PC-3 (cell line): ENCODE data around the gene KIF18B. TPM values are rescaled to one million over a fixed set of nuclear protein-coding genes. Genes with fewer than 3 reads are reported as not detected.

ENCODE experiments used
- ATAC-seq: fragments of 200-7000 bp; cut with Tn5 transposase; 2 replicates; pipeline ENCODE4 v1.9.1; 2020; ENCODE audit warnings: mild to moderate bottlenecking, moderate library complexity
- BruUV-seq: library from RNA; stranded (reverse); fragments of 400-500 nt; replicated peaks from 2 replicates; lab custom pipeline; 2021; lab: Mats Ljungman, UMichigan
- CTCF ChIA-PET: fragments of 300-600 bp; sonication (Branson Sonifier 250); formaldehyde crosslinking; loops from one replicate; lab custom pipeline; 2022; ENCODE audit warnings: antibody characterized with exemption; lab: Charles Lee
- POLR2A ChIA-PET: fragments of 300-600 bp; sonication (Branson Sonifier 250); formaldehyde crosslinking; loops from one replicate; lab custom pipeline; 2022; ENCODE audit warnings: antibody characterized with exemption; ENCODE audit not compliant: unreplicated experiment; lab: Charles Lee
- DNase-seq: peaks from one replicate; pipeline ENCODE4 v3.0.0-alpha.2; 2015
- H2AFZ ChIP-seq: fragments of 300-600 bp; sonication (generic); 2 replicates; pipeline ENCODE4 v1.6.0; 2016; ENCODE audit warnings: antibody characterized with exemption, low read length
- H3F3A ChIP-seq: fragments of 300-600 bp; sonication (generic); one replicate; pipeline ENCODE4 v1.6.0; 2017; ENCODE audit warnings: antibody characterized with exemption, low read length, control low read depth, mild to moderate bottlenecking; ENCODE audit not compliant: unreplicated experiment
- H3K27ac ChIP-seq: fragments of 300-600 bp; sonication (generic); 2 replicates; pipeline ENCODE4 v1.5.1; 2016; ENCODE audit warnings: mild to moderate bottlenecking, low read length
- H3K27me3 ChIP-seq: fragments of 300-600 bp; sonication (generic); 2 replicates; pipeline ENCODE4 v1.6.1; 2016; ENCODE audit warnings: low read length, mixed read lengths
- H3K36me3 ChIP-seq: fragments of 300-600 bp; sonication (generic); 2 replicates; pipeline ENCODE4 v1.6.1; 2016; ENCODE audit warnings: low read depth, mixed run types, low read length, mixed read lengths
- H3K4me1 ChIP-seq: fragments of 300-600 bp; sonication (generic); 2 replicates; pipeline ENCODE4 v1.5.1; 2016; ENCODE audit warnings: low read length; ENCODE audit not compliant: insufficient read depth
- H3K4me2 ChIP-seq: fragments of 300-600 bp; sonication (generic); 2 replicates; pipeline ENCODE4 v1.6.0; 2016; ENCODE audit warnings: low read length
- H3K4me3 ChIP-seq: fragments of 300-600 bp; sonication (generic); 2 replicates; pipeline ENCODE4 v1.5.1; 2016; ENCODE audit warnings: mild to moderate bottlenecking, low read length, mixed read lengths
- H3K79me2 ChIP-seq: fragments of 300-600 bp; sonication (generic); 2 replicates; pipeline ENCODE4 v1.6.1; 2017; ENCODE audit warnings: low read length, mixed read lengths
- H3K9ac ChIP-seq: fragments of 300-600 bp; sonication (generic); 2 replicates; pipeline ENCODE4 v1.6.0; 2016; ENCODE audit warnings: mild to moderate bottlenecking, low read length
- H3K9me2 ChIP-seq: fragments of 300-600 bp; sonication (generic); replicated peaks from 2 replicates; pipeline ENCODE4 v1.6.1; 2016; ENCODE audit warnings: mixed run types, low read length, mixed read lengths
- H3K9me3 ChIP-seq: fragments of 300-600 bp; sonication (generic); 2 replicates; pipeline ENCODE4 v1.6.1; 2016; ENCODE audit warnings: low read length, mixed read lengths
- H4K20me1 ChIP-seq: fragments of 300-600 bp; sonication (generic); 2 replicates; pipeline ENCODE4 v1.6.1; 2016; ENCODE audit warnings: low read length, mixed read lengths
- EZH2 ChIP-seq: fragments of 300-600 bp; sonication (generic); IDR thresholded peaks from one replicate; pipeline ENCODE4 v1.6.1; 2017; ENCODE audit warnings: antibody characterized with exemption, mild to moderate bottlenecking, low read length; ENCODE audit not compliant: unreplicated experiment
- EZH2phosphoT487 ChIP-seq: fragments of 300-600 bp; sonication (generic); IDR thresholded peaks from 2 replicates; pipeline ENCODE4 v1.6.1; 2018; ENCODE audit warnings: mild to moderate bottlenecking, antibody characterized with exemption, low read length, borderline replicate concordance
- intact Hi-C: fragments of 100-400 bp; cut with micrococcal nuclease; formaldehyde crosslinking; loops from 2 replicates; pipeline ENCODE4 v1.9.0; 2023
- total RNA-seq: library from RNA; depleted of rRNA; stranded (reverse); fragments of >200 nt; gene quantifications from 2 replicates; pipeline ENCODE4 v1.2.3, GENCODE V29; 2014
- TF ChIP-seq, protein P1 (sequence below): fragments of 300-600 bp; sonication (generic); conservative IDR thresholded peaks from 2 replicates; pipeline ENCODE4 v1.5.1; 2017; ENCODE audit warnings: antibody characterized with exemption, low read depth, mild to moderate bottlenecking, low read length

Gene KIF18B
- total RNA-seq, 1 experiment from 2014 or later: 25.0 TPM

DNA sequence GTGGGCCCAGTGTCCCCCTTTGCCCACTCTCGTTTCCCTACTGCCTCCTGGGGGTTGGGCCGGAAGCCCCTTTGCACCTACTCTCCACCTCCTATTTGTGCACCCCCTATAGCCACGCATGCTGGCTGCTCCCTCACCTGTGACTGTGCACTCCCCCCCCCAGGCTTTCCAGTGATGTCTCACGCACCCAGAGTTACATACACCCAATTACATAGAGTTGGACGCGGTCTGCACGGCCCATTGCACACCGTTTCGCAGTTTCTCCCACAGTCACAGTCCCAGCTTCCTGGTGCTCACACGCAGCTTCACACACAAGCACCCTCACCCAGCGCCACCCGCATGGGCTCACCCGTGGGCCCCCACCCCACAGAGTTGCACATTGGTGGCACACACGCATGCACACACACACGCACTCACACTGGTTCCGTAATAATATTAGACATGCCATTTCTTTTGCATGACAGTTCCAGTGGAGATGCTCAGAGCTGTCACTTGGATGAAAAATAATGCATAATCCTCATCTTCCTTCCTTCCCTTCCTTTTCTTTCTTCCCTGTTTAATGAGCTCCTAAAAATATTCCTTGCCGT is 42.1 kb upstream of the KIF18B start:
- Histone ChIP-seq H3K36me3 (no peaks in the 10 kb centered on the region), H3K4me1 (peaks cover 9% of the 10 kb centered on the region; the same call in 1 of the 2 replicates), H3K9ac (no peak overlapping the region), H3K9me3 (no peaks in the 10 kb centered on the region), H2AFZ (no peak overlapping the region), H3F3A (no peaks in the 10 kb centered on the region), H3K4me3 (no peak overlapping the region), H3K27ac (no peak overlapping the region), H3K27me3 (no peaks in the 10 kb centered on the region), H3K9me2 (no peaks in the 10 kb centered on the region), H3K4me2 (no peak overlapping the region), H4K20me1 (no peaks in the 10 kb centered on the region), H3K79me2 (no peaks in the 10 kb centered on the region)
- ChIA-PET POLR2A (no interaction called here), CTCF (no interaction called here)
- intact Hi-C loops: no loop called here
- ATAC-seq (no peak), DNase-seq (no peak)
- TF ChIP-seq EZH2 (no peak), EZH2phosphoT487 (no peak)
- TF ChIP-seq, protein P1, sequence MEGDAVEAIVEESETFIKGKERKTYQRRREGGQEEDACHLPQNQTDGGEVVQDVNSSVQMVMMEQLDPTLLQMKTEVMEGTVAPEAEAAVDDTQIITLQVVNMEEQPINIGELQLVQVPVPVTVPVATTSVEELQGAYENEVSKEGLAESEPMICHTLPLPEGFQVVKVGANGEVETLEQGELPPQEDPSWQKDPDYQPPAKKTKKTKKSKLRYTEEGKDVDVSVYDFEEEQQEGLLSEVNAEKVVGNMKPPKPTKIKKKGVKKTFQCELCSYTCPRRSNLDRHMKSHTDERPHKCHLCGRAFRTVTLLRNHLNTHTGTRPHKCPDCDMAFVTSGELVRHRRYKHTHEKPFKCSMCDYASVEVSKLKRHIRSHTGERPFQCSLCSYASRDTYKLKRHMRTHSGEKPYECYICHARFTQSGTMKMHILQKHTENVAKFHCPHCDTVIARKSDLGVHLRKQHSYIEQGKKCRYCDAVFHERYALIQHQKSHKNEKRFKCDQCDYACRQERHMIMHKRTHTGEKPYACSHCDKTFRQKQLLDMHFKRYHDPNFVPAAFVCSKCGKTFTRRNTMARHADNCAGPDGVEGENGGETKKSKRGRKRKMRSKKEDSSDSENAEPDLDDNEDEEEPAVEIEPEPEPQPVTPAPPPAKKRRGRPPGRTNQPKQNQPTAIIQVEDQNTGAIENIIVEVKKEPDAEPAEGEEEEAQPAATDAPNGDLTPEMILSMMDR: no peak
- no TSS peak for BruUV-seq

DNA sequence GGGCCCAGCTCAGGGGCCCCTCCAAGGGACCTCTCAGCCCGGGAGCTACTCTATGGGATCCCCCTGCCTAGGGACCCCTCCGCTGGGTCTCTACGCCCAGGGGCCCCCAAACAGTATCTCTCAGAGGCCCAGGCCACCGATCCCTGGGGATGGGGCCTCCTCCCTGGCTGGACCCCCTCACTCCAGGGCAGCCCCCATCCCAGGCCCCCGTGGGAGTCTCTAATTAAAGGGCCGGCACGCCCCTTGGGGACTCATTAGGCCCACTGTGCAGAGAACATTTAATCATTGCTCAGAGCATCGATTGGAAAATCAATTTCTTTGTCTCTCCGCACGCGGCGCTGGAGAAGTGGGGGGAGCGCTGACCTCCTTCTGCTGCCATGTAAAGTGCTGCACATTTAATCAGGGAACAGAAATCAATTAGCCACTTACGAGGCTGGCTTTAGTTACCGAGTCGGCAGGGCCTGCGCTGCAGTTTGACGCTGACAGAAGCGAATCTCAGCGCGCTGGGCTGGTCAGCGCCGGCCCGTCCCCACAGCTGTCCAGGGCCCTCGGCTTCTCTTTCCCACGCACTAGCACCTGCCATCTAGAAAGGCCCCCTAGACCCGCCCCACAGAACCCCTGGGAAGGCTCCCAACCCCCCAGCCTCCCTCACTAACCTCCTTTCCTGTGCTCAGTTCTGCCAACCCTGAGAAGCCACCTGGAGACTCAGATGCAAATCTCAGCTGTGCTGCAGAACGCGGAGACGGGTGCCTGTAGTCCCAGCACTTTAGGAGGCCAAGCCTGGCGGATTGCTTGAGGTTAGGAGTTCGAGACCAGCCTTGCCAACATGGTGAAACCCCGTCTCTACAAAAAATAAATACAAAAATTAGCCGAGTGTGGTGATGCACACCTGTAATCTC is 40.7 kb upstream of the KIF18B start:
- TF ChIP-seq EZH2phosphoT487 (no peak), EZH2 (no peak)
- TF ChIP-seq, protein P1: no peak
- POLR2A ChIA-PET: interaction anchor here (0.6 kb wide), 1 partner anchor 20 kb away, joined by 11 read pairs; the partner anchor contains the start of gene C1QL1
- no peaks in the 10 kb centered on the region for H3K9me3 ChIP-seq
- H3F3A ChIP-seq: no peaks in the 10 kb centered on the region
- intact Hi-C loops: no loop called here
- no peak overlapping the region for H3K9ac ChIP-seq
- H4K20me1 ChIP-seq: no peaks in the 10 kb centered on the region
- CTCF ChIA-PET: no interaction called here
- no peak overlapping the region for H3K4me3 ChIP-seq
- no peak overlapping the region for H3K4me2 ChIP-seq
- no peak overlapping the region for H3K27ac ChIP-seq
- no peaks in the 10 kb centered on the region for H3K9me2 ChIP-seq
- H3K36me3 ChIP-seq: no peaks in the 10 kb centered on the region
- BruUV-seq: no TSS peak
- peaks cover 9% of the 10 kb centered on the region; the same call in 1 of the 2 replicates for H3K4me1 ChIP-seq
- H3K27me3 ChIP-seq: no peaks in the 10 kb centered on the region
- DNase-seq: no peak
- no peaks in the 10 kb centered on the region for H3K79me2 ChIP-seq
- no peak for ATAC-seq
- no peak overlapping the region for H2AFZ ChIP-seq
